ENCODE results near the gene GLYR1. TPM values are rescaled to one million over a fixed set of nuclear protein-coding genes. Genes with fewer than 3 reads are reported as not detected.

The GLYR1 gene
- total and polyA plus RNA-seq, 2 of the 4 experiments (the other 2 are of a cell fraction) = 26.0 to 54.2 TPM

DNA sequence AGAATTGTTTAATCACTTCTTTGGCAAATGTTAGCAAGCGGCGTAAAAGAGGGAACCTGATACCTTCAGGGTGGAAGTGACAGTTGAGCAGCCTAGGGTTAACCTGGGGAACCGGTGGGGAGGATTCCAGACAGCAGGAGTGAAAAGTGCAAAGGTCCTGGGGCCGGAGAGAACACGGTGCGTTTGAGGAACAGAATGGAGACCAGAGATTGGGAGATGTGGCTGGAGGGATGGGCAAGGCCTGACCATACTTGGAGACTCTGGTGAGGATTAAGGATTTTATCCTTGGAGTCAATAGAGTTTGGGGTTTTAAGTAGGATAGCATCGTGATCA, 77.8 kb downstream of the GLYR1 start:
- H3K9me3 ChIP-seq (ENCODE audit: control insufficient read depth, insufficient read depth, low read length) = no peaks in the 10 kb centered on the region
- no peak overlapping the region for H3K56ac ChIP-seq (ENCODE audit: extremely low read depth, insufficient read depth, low read length)
- no peak overlapping the region; the same call in 1 of the 2 replicates for H4K91ac ChIP-seq (ENCODE audit: insufficient read depth, low read depth, low read length)
- peak overlapping the region; percentile 44; the same call in 1 of the 2 replicates for H2AK5ac ChIP-seq (ENCODE audit: low read depth, low read length)
- H3K79me1 ChIP-seq (ENCODE audit: low read depth in 1 of 2, low read length in 2 of 2) = peaks cover 14 to 25% of the 10 kb centered on the region in 2 experiments; a peak in 3 of 4 replicates
- intact Hi-C loops (cut with micrococcal nuclease) (loop anchor here (2.0 to 5.0 kb wide), 3 partner anchors 33 to 188 kb away; partner anchors contain the start of gene ROGDI), dilution Hi-C loops (cut with HindIII; ENCODE audit: low sequenced_read_pairs, unreplicated experiment) (no loop called here), in situ Hi-C loops (cut with MboI; ENCODE audit: low sequenced_read_pairs) (loop anchor here (10.0 kb wide), 1 partner anchor 186 kb away; the partner anchor contains the start of gene SEC14L5)
- DNase-seq (no peak), ATAC-seq (ENCODE audit: low read depth) (no peak)
- ChIA-PET CTCF (no interaction called here), POLR2A (ENCODE audit: unreplicated experiment) (no interaction called here)
- H2BK15ac ChIP-seq (ENCODE audit: low read depth, low read length) = no peak overlapping the region
- 0 out of 2 replicates have a peak overlapping the region, but pooled peaks have one; percentile 79 for H3K14ac ChIP-seq (replicated peaks; ENCODE audit: low read depth, low read length)
- H4K20me1 ChIP-seq (ENCODE audit: insufficient read depth, low read length) = no peaks in the 10 kb centered on the region
- no peak overlapping the region for H3K27ac ChIP-seq (ENCODE audit: insufficient read depth, low read length)
- H4K8ac ChIP-seq (ENCODE audit: low read depth in 2 of 2, low read length in 2 of 2) = peak overlapping the region; percentile 98
- H3K23ac ChIP-seq (ENCODE audit: low read depth, low read length) = no peak overlapping the region
- H3K27me3 ChIP-seq (ENCODE audit: control insufficient read depth, insufficient read depth, low read length) = no peaks in the 10 kb centered on the region
- no peak overlapping the region for H3K4me2 ChIP-seq (ENCODE audit: low read depth, low read length)
- no peak overlapping the region for H2BK20ac ChIP-seq (ENCODE audit: low read depth, low read length)
- peak overlapping the region; percentile 94 for H2AFZ ChIP-seq (replicated peaks; ENCODE audit: low read length, poor library complexity)
- TF ChIP-seq NFE2L2 (IDR thresholded peaks at IDR 0.05; ENCODE audit: low read depth, low read length) (no peak), FOS (IDR thresholded peaks at IDR 0.05; ENCODE audit: low read depth, low read length) (no peak), MAFK (IDR thresholded peaks at IDR 0.05; ENCODE audit: low read depth, low read length) (no peak), CEBPB (IDR thresholded peaks at IDR 0.05; ENCODE audit: low read depth, low read length) (no peak), POLR2A (IDR thresholded peaks at IDR 0.05; ENCODE audit: low read depth, low read length) (no peak), SMC3 (IDR thresholded peaks at IDR 0.05; ENCODE audit: low read depth, low read length) (no peak), RFX5 (IDR thresholded peaks at IDR 0.05; ENCODE audit: low read depth, low read length) (no peak), MAZ (IDR thresholded peaks at IDR 0.05; ENCODE audit: borderline replicate concordance, low read depth, low read length) (no peak), CHD1 (IDR thresholded peaks at IDR 0.05; ENCODE audit: low read depth, low read length) (no peak), MXI1 (IDR thresholded peaks at IDR 0.05; ENCODE audit: borderline replicate concordance, low read depth, low read length) (no peak), BHLHE40 (IDR thresholded peaks at IDR 0.05; ENCODE audit: low read depth, low read length) (no peak), RCOR1 (IDR thresholded peaks at IDR 0.05; ENCODE audit: insufficient replicate concordance, low read length) (no peak), RAD21 (IDR thresholded peaks at IDR 0.05; ENCODE audit: low read length) (no peak)
- TF ChIP-seq, protein P1, sequence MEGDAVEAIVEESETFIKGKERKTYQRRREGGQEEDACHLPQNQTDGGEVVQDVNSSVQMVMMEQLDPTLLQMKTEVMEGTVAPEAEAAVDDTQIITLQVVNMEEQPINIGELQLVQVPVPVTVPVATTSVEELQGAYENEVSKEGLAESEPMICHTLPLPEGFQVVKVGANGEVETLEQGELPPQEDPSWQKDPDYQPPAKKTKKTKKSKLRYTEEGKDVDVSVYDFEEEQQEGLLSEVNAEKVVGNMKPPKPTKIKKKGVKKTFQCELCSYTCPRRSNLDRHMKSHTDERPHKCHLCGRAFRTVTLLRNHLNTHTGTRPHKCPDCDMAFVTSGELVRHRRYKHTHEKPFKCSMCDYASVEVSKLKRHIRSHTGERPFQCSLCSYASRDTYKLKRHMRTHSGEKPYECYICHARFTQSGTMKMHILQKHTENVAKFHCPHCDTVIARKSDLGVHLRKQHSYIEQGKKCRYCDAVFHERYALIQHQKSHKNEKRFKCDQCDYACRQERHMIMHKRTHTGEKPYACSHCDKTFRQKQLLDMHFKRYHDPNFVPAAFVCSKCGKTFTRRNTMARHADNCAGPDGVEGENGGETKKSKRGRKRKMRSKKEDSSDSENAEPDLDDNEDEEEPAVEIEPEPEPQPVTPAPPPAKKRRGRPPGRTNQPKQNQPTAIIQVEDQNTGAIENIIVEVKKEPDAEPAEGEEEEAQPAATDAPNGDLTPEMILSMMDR (conservative IDR thresholded peaks at IDR 0.05; ENCODE audit: low read depth, low read length) = no peak
- TF ChIP-seq, protein P2, sequence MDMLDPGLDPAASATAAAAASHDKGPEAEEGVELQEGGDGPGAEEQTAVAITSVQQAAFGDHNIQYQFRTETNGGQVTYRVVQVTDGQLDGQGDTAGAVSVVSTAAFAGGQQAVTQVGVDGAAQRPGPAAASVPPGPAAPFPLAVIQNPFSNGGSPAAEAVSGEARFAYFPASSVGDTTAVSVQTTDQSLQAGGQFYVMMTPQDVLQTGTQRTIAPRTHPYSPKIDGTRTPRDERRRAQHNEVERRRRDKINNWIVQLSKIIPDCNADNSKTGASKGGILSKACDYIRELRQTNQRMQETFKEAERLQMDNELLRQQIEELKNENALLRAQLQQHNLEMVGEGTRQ (IDR thresholded peaks at IDR 0.05; ENCODE audit: low read depth, low read length) = no peak
- TF ChIP-seq, protein P3, sequence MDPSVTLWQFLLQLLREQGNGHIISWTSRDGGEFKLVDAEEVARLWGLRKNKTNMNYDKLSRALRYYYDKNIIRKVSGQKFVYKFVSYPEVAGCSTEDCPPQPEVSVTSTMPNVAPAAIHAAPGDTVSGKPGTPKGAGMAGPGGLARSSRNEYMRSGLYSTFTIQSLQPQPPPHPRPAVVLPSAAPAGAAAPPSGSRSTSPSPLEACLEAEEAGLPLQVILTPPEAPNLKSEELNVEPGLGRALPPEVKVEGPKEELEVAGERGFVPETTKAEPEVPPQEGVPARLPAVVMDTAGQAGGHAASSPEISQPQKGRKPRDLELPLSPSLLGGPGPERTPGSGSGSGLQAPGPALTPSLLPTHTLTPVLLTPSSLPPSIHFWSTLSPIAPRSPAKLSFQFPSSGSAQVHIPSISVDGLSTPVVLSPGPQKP (IDR thresholded peaks at IDR 0.05; ENCODE audit: borderline replicate concordance, low read depth, low read length) = no peak
- peak overlapping the region; percentile 87 for H4K5ac ChIP-seq (ENCODE audit: low read depth, low read length)
- H2AK9ac ChIP-seq (replicated peaks; ENCODE audit: low read depth, low read length, poor library complexity) = peak overlapping the region; percentile 75
- peaks cover 6% of the 10 kb centered on the region for H3K9me1 ChIP-seq (ENCODE audit: insufficient read depth, low read length)
- no TSS peak for BruUV-seq (replicated peaks)
- H3K36me3 ChIP-seq (ENCODE audit: control insufficient read depth, insufficient read depth, low read length) = peaks cover 7% of the 10 kb centered on the region; the same call in 1 of the 2 replicates
- no peak overlapping the region for H3K4me3 ChIP-seq (ENCODE audit: insufficient read depth, low read depth, low read length)
- H2BK5ac ChIP-seq (ENCODE audit: low read depth, low read length, poor library complexity, severe bottlenecking) = no peak overlapping the region
- no peak overlapping the region for H3K18ac ChIP-seq (ENCODE audit: low read depth, low read length)
- 59% methylated on average over 5 of the region's 7 CpGs; no CpG with 5 or more reads in 1 of the 2 experiments for WGBS, 2 experiments (ENCODE audit: extremely low coverage in 2 of 2, insufficient read length in 1 of 2)
- peak overlapping the region; percentile 75 for H3K4ac ChIP-seq (ENCODE audit: low read depth, low read length)
- no peak overlapping the region; the same call in 1 of the 2 replicates for H3K9ac ChIP-seq (ENCODE audit: low read depth, low read length)
- peaks cover 7% of the 10 kb centered on the region for H3K4me1 ChIP-seq (ENCODE audit: control insufficient read depth, insufficient read depth, low read length)
- H2BK120ac ChIP-seq (ENCODE audit: low read depth, low read length) = no peak overlapping the region
